ELR (cell line): Measurements from ENCODE around the gene NAV2.
"Not testable (repeated sequence)": the region's sequence is repeated elsewhere in the genome, so short reads cannot be mapped to it uniquely, and the experiment has no call there.

ENCODE experiments used
- DNase-seq: peaks from one replicate; pipeline ENCODE4 v3.0.0-alpha.2; 2015; ENCODE audit warnings: low read depth

NAV2 gene

DNA sequence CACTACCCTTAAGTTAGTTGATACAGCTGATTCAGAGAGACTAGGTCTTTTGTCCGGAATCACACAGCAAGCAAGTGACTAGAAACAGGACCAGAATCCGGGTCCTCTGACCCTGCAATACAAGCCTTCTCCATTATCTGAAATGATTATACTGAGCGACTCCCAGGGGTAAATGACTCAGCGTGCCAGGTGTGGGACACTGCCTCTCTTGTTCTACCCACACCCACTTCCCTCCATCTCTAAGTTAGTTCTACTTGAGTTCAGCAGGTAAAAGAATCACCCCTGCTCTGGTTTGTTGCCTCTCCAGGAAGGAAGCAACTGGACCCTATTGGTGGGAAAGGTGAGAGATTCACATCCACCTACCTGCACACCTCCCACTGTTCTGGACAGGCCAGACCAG is 290.7 kb downstream of the NAV2 start:
- no peak for DNase-seq

DNA sequence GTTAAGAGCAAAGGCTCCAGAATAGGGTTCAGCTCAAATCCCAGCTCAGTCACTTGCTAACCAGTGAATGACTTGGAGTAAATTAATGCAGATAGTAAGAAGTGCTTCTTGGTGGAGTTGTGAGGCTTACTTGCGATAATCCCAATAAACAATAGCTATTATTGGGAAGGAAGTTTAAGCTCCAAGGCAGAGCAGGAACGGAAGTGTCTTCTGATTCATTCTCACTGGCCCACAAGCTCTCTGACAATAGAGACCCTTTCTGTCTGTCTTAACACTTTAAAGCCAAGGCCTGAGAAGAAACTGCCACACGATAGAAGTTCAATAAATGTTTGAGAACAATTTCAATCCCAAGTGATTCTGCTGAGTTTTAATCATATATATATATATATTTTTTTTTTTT is 292.2 kb downstream of the NAV2 start:
- DNase-seq, result no peak

- no peak for DNase-seq
These were observed 293.1 kb downstream of the NAV2 start for GRCh38 chr11:20005747-20006146.

DNA sequence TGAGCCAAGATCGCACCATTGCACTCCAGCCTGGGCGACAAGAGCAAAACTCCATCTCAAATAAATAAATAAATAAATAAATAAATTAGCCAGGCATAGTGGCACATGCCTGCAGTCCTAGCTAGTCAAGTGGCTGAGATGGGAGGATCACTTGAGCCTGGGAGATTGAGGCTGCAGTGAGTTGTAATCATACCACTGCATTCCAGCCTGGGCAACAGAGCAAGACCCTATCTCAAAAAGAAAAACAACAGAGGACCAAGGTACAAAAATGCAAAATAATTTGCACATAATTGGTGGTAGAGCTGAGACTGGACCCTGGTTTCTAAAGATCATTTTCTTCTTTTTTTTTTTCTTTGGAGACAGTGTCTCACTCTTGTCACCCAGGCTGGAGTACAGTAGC is 294.0 kb downstream of the NAV2 start:
- DNase-seq, result not testable (repeated sequence)

DNA sequence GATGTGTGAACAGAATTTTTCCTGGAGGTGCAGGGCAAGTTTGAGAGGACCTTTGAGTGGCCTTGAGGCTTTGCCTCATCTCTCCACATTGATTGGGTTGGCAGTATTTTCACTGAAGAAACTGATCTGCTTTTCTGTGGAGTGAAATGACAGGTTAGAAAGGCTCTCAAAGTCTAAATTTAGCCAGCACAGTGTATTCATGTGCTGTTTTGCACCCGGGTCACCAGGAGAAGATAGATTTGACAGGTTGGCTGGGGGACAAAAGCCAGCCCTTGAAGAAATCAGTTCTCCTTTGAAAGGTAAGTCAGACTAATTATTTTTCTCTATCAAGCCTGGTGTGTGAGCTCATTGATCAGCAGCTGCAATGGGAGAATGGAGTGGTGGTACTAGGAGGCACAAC is 294.7 kb downstream of the NAV2 start:
- DNase-seq, result no peak

DNA sequence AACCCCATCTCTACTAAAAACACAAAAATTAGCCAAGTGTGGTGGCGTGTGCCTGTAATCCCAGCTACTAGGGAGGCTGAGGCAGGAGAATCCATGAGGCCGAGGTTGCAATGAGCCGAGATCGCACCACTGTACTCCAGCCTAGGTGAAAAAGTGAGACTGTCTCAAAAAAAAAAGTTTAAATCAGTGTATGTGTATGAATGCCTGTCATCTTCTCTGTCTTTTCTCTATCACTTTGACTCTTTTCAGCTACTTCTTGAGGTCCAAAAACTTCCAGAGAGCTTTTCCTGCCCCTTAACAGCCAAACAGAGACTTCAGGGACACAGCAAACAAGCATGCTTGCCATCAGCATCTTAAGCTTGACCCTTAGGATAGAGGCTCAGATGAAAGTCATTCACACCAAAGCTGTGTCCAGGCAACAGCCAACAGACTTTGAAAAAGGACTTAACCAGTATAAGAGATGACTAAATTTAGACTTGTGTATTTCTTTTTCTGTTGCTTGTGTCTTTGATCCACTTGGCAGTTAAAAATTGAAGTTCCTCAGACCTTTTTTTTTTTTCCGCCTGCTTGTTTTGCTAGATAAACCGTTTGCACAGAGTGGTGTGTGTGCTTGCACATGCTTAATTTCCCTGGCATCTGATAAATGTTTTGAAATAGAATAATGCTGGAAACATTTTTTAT is 295.7 kb downstream of the NAV2 start:
- DNase-seq, result no peak

DNA sequence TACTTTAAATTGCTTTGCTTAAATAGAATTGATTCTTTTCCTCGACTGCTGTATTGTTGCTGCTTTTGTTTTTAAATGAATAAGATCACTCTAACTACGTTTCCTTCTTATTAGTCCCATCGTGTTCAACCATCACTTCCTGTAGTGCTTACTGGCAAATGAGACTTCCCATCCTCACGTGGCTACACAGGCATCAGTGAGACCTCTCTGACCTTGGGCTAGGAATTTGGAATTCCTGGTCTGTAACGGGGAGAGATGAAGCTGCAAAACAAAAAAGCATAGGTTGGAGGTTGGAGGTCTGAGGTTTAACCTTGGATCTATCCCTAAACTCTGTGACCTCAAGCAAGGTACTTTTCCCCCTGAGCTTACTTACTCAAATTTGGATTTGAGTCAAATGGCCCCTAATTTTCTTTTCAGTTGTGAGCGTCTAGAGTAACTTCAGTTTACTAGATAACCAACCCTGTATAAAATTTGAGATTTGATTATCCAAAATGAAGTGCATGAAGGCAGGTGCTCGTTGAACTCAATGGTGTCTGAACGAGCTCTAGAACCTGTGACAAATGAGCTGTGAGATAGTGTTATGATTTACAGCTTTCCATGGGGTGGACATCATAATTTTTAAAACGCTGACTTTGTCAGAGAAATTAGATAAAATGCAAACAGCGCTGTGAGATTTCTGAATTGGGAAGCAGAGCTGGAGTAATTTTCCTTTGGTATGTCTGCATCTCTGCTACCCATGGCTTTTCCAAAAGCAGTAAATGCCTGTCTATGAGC is 296.4 kb downstream of the NAV2 start:
- no peak for DNase-seq

DNA sequence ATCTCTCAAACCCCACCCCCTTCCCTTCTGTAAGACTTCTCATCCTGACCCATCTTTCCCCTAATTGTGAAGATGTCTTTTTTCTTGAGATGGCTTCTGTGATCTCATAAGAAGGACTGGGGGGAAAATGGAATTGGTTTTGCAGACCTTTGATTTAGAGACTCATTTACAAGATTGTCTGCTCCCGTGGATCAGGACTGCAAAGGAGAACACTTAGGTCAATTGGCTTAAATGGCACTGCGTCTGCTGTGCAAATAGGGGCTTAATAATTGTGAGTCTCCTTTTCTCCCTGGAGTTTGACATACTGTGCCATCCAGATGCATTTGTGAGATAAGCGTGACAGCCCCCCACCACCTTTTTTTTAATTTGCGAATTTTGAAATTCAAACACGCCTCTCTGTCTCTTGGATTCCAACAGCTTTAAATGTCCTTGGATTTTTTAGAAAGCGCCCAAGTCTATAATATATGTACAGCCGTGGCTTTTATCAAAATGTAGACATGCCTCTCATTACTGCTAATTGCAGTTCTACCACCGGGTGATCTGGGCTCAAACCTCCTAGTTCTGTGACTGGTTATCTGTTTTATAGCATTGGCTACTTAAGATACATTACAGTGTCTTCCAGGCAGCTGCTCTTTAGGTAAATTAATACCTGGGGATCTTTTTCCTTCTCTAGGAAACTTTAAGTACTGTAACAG is 297.7 kb downstream of the NAV2 start:
- no peak for DNase-seq

GRCh38 chr11:20010851-20011225 is 298.2 kb downstream of the NAV2 start:
- no peak for DNase-seq

GRCh38 chr11:20011307-20011951 is 298.8 kb downstream of the NAV2 start:
- DNase-seq, result no peak

DNA sequence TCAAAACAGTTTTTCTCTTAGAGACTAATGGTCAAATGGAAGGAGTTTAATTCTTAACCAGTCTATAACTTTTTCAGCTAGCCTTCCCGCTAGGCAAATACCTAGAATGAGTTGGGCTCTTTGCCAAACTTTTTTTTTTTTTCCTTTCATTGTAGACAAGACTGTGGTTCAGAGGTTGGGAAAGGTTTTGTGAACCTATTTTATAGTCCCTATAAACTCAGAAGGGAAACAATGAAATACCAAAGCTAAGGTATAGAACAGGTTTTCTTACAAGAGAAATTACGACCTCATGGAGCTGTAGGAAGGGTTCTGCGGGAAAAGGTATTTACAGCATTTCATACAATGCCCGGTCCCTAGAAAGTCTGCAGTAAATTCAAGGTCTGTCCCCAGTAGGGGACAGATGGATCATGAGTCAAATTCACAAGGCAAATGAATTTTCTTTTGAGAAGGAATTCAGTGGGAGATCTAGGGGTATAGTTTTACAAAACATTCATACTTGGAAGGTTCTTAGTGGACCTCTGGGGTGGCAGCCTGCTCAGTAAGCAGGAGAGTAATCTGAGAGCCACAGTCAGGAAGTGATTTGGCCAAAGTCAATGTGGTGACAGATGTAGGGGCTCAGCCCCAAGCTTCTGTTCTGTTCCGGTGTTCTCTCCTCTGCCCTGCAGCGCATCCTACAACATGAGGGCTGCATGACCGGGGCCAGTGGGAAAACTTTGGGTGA is 300.9 kb downstream of the NAV2 start:
- DNase-seq, result no peak

- no peak for DNase-seq
These were observed 301.4 kb downstream of the NAV2 start for GRCh38 chr11:20014067-20014402.

DNA sequence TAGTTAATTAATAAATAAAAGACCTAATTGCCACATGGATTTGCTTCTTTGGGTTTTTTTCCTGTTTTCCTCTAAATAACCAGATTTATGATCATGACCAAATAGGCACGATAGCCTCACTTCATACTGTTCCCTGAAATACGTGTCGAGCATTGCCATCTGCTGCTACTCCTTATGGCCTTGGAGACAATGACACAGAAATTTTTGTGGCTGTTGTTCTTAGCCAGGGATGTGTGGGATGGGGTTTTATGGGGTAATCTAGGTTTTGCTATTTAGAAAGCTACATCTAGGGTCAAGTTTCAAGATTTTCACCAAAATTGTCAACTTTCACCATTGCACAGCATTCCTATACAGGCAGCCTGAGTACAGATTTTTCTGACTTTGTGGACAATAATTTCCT is 302.5 kb downstream of the NAV2 start:
- DNase-seq, result no peak

DNA sequence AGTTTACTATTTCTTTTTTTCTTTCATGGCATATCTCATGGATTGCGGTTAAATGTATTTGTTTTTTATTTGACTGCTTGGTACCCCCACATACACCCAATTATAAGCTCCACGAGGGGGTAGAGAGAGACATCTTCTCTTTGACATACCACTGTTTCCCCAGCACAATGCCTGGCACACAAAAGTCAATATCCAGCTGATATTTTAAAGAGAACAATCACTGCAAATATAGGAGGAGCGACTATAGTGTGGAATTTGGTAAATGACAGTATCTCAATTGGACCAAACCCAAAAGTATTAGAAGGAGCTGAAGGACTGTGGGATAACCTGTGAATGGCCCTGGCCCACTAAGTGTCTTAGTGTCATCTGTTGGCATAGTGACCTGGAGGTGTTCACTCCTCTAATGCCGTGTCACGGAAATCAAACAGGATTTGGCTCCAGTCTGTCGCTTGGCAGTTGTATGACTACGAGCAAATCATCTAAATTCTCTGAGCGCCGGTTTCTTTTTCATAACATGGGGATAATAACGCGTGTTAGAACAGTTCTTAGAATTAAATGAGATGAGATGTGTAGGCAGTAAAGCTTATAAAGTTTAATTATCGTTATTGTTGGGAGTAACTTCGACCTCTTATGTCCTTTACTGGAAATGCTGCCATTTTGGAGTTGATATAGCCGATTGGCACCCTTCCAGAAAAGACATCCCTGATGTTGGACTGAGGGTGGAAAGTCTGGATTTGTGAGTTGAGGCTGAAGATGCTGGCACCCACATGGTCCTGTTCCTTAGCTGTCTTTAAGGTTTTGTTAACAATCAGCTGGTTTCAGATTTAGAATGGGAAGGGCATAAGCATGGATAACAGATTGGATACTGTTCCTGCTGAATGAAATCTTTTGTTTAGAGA is 303.1 kb downstream of the NAV2 start:
- no peak for DNase-seq

- DNase-seq, result no peak
These were observed 303.9 kb downstream of the NAV2 start for GRCh38 chr11:20016526-20016925.

DNA sequence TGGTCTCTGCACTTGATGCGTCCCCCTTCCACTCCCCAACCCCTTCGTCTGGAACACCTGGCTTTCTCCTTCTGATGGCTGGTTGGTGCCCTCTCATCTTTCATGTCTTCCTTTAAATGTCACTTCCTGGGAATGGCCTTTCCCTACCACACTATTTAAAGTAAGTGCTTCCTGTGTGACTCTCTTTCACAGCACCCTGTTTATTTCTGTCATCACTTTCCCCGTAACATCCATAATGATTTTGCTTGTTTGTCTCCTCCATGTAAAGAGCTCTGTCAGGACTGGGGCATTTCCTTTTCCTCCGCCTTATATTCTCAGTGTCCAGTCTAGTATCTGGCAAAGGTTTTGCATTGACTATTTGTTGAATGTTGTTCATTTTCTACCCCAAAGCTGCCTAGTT is 304.7 kb downstream of the NAV2 start:
- no peak for DNase-seq

DNA sequence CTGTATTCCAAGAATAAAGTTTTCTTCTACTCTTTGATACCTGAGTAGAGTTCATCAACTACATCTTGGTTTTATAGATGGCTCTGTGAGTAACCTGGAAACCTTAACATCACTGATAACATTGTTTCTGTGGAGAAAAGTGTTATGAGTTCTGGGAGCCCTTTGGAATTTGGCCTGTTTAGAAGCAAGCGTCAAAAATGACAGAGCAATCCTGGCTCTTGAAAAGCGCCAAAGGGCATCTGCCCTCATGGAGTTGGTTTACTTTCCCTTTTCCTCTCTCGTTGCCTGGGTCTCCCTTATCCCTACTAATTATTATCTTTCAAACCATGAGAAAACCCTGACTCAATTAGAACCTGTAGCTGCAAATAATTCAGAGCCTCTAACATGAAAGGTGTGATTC is 307.6 kb downstream of the NAV2 start:
- no peak for DNase-seq

GRCh38 chr11:20020716-20021115 is 308.1 kb downstream of the NAV2 start:
- DNase-seq, result no peak

DNA sequence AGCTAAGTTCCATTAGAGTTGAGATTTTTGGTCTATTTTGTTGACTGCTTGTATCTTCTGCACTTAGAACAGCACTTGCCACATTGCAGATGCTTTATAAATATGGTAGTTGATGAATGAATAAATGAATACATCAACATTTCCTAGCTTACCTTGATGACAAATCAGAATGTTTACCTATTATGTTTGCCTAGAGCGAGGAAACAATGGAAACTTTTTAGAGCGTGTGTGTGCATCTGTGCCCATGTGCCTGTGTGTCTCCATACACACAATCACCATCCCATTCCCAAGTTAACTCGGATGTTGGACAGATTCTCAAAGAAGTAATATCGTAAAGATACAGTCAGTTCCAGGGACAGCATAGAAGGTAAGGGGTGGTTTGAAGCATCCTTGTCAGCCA is 308.6 kb downstream of the NAV2 start:
- no peak for DNase-seq

DNA sequence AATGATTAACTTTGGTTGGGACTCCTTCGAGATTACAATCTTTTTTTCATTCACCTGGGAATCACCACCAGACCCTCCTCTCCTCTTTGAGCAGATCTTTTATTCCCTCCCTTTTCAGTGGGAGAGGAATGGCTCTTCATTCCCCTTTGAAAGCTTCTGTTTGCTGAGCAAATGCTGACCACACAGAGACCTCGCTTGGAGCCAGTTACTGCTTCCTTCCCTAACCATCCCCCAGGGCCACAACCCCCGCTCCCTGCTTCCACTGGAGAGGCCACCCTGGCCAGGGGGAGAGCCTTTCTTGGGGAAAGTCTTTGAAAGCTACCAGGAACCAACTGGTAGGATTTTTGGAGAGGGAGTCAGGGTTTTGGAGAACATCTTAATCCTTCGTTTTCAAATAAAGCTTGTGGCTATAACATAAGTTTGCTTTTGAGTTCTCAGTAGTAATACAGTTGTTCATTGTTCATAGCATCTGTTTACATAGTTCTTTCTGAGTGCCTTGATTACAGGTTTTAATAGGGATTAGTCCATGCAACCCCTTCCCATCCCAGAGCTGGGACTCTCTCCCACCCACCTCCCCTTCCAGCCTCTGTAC is 309.2 kb downstream of the NAV2 start:
- DNase-seq, result no peak
